Esophagus muscularis mucosa (tissue), 4 donors: Measurements from ENCODE around the gene FKBP10. TPM values are rescaled to one million over a fixed set of nuclear protein-coding genes. Genes with fewer than 3 reads are reported as not detected.
A peak's percentile ranks its signal among the peaks of the same experiment; 100 is the strongest.

Source experiments
- DNase-seq: peaks from one replicate; pipeline ENCODE4 v3.0.0-alpha.2; 2017; ENCODE audit errors: extremely low spot score
- H3K27ac ChIP-seq, 4 donors: fragments of 200-600 bp; sonication (generic); replicated peaks in 1 of 4; 1 replicate in 3 of 4; 2 replicates in 1 of 4; pipeline ENCODE4 v1.5.1; 2016 to 2019; ENCODE audit warnings: mild to moderate bottlenecking in 1 of 4
- H3K27me3 ChIP-seq, 4 donors: fragments of 200-600 bp; sonication (generic); one replicate each; pipeline versions ENCODE4 v1.5.1 to v1.6.0; 2016 to 2019
- H3K36me3 ChIP-seq, 4 donors: fragments of 200-600 bp; sonication (generic); one replicate each; pipeline ENCODE4 v1.5.1; 2016 to 2019
- H3K4me1 ChIP-seq, 4 donors: fragments of 200-600 bp; sonication (generic); one replicate each; pipeline ENCODE4 v1.5.1; 2016 to 2019
- H3K4me3 ChIP-seq, 4 donors: fragments of 200-600 bp; sonication (generic); 1 replicate in 2 of 4; 2 replicates in 2 of 4; pipeline ENCODE4 v1.5.1; 2016 to 2019; ENCODE audit warnings: mild to moderate bottlenecking in 4 of 4, moderate library complexity in 1 of 4
- H3K9me3 ChIP-seq, 4 donors: fragments of 200-600 bp; sonication (generic); 1 replicate in 3 of 4; 2 replicates in 1 of 4; pipeline ENCODE4 v1.5.1; 2016 to 2019
- EP300 ChIP-seq: sonication (generic); formaldehyde crosslinking; IDR thresholded peaks from one replicate; pipeline ENCODE4 v1.6.1; 2017; ENCODE audit warnings: antibody characterized with exemption
- POLR2A ChIP-seq: fragments of 450-650 bp; IDR thresholded peaks from one replicate; pipeline ENCODE4 v1.6.1; 2017; ENCODE audit warnings: antibody characterized with exemption, moderate library complexity, mild to moderate bottlenecking, low read depth
- POLR2AphosphoS5 ChIP-seq, 2 donors: sonication (generic); formaldehyde crosslinking; IDR thresholded peaks; one replicate each; pipeline ENCODE4 v1.6.1; 2017; ENCODE audit warnings: antibody characterized with exemption in 2 of 2
- WGBS: methylation state at CpG from one replicate; pipeline ENCODE4 v1.1.5; 2018; 5-methylcytosine and 5-hydroxymethylcytosine counted together
- intact Hi-C: fragments of 100-400 bp; cut with DNase I; formaldehyde crosslinking; loops from one replicate; pipeline ENCODE4 v1.15.1; 2023
- total RNA-seq, 4 donors: library from RNA; depleted of rRNA; stranded (reverse); fragments of >200 nt; gene quantifications; one replicate each; pipeline versions ENCODE4 v1.1.0 to v1.2.1, GENCODE V29; 2016
- TF ChIP-seq, protein P1 (sequence below), 3 experiments: fragments of 200-600 bp in 2 of 3; fragments of 450-650 bp in 1 of 3; sonication (generic) in 2 of 3; IDR thresholded peaks; one replicate each; pipeline ENCODE4 v1.5.1; 2017 to 2019; ENCODE audit warnings: antibody characterized with exemption in 3 of 3, mild to moderate bottlenecking in 2 of 3, moderate library complexity in 1 of 3

FKBP10 gene, protein sequence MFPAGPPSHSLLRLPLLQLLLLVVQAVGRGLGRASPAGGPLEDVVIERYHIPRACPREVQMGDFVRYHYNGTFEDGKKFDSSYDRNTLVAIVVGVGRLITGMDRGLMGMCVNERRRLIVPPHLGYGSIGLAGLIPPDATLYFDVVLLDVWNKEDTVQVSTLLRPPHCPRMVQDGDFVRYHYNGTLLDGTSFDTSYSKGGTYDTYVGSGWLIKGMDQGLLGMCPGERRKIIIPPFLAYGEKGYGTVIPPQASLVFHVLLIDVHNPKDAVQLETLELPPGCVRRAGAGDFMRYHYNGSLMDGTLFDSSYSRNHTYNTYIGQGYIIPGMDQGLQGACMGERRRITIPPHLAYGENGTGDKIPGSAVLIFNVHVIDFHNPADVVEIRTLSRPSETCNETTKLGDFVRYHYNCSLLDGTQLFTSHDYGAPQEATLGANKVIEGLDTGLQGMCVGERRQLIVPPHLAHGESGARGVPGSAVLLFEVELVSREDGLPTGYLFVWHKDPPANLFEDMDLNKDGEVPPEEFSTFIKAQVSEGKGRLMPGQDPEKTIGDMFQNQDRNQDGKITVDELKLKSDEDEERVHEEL
- 10 to 100 TPM; 30.5 to 49.4 (median 33.8) TPM for total RNA-seq

DNA sequence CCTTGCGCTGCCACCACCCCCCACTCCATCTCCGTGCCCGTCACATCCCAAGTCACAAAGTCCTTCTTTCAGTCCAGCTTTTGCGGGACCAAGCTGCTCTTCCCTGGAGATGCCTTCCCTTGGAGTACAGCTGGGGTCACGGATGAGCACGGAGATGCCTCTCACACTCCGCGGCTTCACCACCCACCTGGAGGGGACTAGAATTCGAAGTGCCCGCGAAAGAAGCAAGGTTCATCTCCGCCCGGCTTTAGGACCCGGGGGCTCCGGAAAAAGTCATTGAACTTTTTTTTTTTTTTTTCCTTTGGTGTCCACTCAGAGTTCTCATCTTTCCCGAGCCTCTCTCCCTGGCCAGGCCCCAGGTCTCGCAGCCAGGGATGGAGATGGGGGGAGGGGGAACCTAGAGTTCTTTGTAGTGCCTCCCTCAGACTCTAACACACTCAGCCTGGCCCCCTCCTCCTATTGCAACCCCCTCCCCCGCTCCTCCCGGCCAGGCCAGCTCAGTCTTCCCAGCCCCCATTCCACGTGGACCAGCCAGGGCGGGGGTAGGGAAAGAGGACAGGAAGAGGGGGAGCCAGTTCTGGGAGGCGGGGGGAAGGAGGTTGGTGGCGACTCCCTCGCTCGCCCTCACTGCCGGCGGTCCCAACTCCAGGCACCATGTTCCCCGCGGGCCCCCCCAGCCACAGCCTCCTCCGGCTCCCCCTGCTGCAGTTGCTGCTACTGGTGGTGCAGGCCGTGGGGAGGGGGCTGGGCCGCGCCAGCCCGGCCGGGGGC lies at the start of gene FKBP10:
TSS of gene FKBP10 (plus strand) at position 624 of the 771 bp plus-strand sequence. CDS start at position 655, 31 bp downstream.
- peaks cover 21 to 54% (median 45%) of the 10 kb centered on the region in 4 donors for H3K4me1 ChIP-seq
- no peak for DNase-seq
- peak within 1 kb of the TSS; percentile 70 to 89 (median 80) for H3K4me3 ChIP-seq
- H3K9me3 ChIP-seq = no peaks in the 10 kb centered on the region
- intact Hi-C loops = loop anchor here (5.0 kb wide), 1 partner anchor 55 kb away; the partner anchor contains the start of gene KLHL11
- H3K36me3 ChIP-seq = peaks cover 0 to 10% (median 0%) of the 10 kb centered on the region in 4 donors
- TF ChIP-seq, protein P1, sequence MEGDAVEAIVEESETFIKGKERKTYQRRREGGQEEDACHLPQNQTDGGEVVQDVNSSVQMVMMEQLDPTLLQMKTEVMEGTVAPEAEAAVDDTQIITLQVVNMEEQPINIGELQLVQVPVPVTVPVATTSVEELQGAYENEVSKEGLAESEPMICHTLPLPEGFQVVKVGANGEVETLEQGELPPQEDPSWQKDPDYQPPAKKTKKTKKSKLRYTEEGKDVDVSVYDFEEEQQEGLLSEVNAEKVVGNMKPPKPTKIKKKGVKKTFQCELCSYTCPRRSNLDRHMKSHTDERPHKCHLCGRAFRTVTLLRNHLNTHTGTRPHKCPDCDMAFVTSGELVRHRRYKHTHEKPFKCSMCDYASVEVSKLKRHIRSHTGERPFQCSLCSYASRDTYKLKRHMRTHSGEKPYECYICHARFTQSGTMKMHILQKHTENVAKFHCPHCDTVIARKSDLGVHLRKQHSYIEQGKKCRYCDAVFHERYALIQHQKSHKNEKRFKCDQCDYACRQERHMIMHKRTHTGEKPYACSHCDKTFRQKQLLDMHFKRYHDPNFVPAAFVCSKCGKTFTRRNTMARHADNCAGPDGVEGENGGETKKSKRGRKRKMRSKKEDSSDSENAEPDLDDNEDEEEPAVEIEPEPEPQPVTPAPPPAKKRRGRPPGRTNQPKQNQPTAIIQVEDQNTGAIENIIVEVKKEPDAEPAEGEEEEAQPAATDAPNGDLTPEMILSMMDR (IDR thresholded peaks at IDR 0.05) = peak in 1 of 3 experiments; percentile 14
- TF ChIP-seq EP300 (no peak), POLR2AphosphoS5 (IDR thresholded peaks at IDR 0.05) (peak in 1 of 2 donors; percentile 45)
- no peaks in the 10 kb centered on the region for H3K27me3 ChIP-seq
- 1% methylated on average over 28 of the region's 35 CpGs for WGBS
- H3K27ac ChIP-seq = peak within 1 kb of the TSS; percentile 71 to 84 (median 82)

DNA sequence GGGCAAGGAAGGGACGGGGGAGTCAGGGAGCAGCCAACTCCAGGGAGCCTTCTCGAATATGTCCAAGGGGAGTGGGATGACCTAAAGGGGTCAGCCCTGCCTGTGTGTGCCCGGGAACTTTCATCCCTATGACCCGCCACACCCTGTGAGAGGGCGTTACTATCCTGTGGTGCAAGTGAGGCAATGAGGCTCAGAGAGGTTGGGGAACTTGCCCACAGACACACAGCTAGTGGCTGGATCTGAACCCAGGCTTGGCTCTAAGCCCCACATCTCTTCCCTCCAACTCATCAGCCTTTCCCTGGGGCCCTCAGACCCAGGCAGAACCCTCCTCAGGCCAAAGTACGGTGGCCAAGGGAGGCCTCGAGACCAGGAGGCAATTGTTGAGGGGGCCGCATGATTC lies 49.5 kb upstream of the FKBP10 start:
- Histone ChIP-seq H3K36me3 (peaks cover 0 to 100% (median 80%) of the 10 kb centered on the region in 4 donors), H3K27me3 (no peaks in the 10 kb centered on the region), H3K4me1 (no peaks in the 10 kb centered on the region), H3K27ac (no peak overlapping the region), H3K9me3 (no peaks in the 10 kb centered on the region), H3K4me3 (no peak overlapping the region)
- no peak for DNase-seq
- intact Hi-C loops = no loop called here
- TF ChIP-seq POLR2A = no peak
- TF ChIP-seq POLR2AphosphoS5 (IDR thresholded peaks at IDR 0.05) = no peak
- TF ChIP-seq, protein P1 (IDR thresholded peaks at IDR 0.05) = no peak
- TF ChIP-seq EP300 = no peak
- WGBS = 97% methylated on average over 6 of the region's 8 CpGs

DNA sequence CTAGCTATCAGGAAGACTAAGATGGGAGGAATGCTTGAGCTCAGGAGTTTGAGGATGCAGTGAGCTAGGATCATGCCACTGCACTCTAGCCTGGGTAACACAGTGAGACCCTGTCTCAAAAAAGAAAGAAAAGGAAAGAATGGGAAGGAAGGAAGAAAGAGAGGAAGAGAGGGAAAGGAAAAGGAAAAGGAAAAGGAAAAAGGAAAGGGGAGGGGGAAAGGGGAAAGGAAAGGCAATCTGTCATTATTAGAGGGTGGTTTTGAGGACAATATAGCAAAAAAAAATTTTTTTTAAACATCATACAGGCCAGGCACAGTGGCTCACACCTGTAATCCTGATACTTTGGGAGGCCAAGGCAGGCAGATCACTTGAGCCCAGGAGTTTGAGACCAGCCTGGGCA lies 46.7 kb upstream of the FKBP10 start:
- H3K27ac ChIP-seq = no peak overlapping the region
- intact Hi-C loops = no loop called here
- H3K4me3 ChIP-seq = no peak overlapping the region
- peaks cover 0 to 100% (median 85%) of the 10 kb centered on the region in 4 donors for H3K36me3 ChIP-seq
- no peak for TF ChIP-seq POLR2AphosphoS5 (IDR thresholded peaks at IDR 0.05)
- no peak for TF ChIP-seq EP300
- no peak for TF ChIP-seq POLR2A
- TF ChIP-seq, protein P1 (IDR thresholded peaks at IDR 0.05) = no peak
- no peak for DNase-seq
- H3K27me3 ChIP-seq = no peaks in the 10 kb centered on the region
- no peaks in the 10 kb centered on the region for H3K9me3 ChIP-seq
- no peaks in the 10 kb centered on the region for H3K4me1 ChIP-seq

DNA sequence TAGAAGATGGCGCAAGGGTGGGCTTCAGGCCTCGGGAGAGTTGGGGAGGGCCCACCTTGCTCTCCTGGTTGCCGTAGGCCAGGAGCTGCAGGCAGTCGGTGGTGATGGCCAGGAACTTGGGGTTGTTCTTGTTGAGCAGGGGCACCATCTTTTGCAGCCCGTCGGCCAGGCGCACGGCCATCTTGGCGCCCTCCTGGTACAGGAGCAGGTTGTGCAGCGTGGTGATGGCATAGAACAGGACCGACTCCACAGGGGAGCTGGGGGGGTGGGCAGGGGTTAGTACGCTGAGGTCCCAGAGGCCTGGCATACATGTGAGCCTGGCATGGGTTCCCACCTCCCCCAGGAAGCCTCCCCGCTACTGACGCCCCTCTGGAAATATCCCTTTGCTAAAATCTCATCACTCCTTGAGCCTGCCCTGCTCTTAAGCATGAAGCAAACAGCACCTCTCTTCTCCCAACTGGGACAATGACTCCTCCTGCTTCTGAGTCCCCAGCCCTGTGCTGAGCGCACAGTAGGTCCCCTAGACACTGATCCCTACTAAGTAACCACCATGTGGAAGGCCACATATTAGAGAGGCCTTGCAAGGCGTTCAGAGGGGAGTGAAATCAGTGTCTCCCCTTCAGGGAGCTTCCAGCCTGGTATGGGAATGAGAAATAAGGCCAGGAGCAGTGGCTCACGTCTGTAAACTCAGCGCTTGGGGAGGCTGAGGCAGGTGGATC lies 45.3 kb upstream of the FKBP10 start:
- peaks cover 0 to 7% (median 4%) of the 10 kb centered on the region in 4 donors for H3K4me1 ChIP-seq
- intact Hi-C loops = no loop called here
- WGBS = 96% methylated on average over 17 of the region's 18 CpGs
- H3K36me3 ChIP-seq = peaks cover 0 to 98% (median 83%) of the 10 kb centered on the region in 4 donors
- TF ChIP-seq, protein P1 (IDR thresholded peaks at IDR 0.05) = no peak
- TF ChIP-seq POLR2AphosphoS5 (IDR thresholded peaks at IDR 0.05) = no peak
- no peak for TF ChIP-seq EP300
- no peak for TF ChIP-seq POLR2A
- H3K27me3 ChIP-seq = no peaks in the 10 kb centered on the region
- no peaks in the 10 kb centered on the region for H3K9me3 ChIP-seq
- H3K4me3 ChIP-seq = no peak overlapping the region
- DNase-seq = no peak
- H3K27ac ChIP-seq = no peak overlapping the region
